ENCODE measurements around the gene TAX1BP3.

The TAX1BP3 gene

DNA sequence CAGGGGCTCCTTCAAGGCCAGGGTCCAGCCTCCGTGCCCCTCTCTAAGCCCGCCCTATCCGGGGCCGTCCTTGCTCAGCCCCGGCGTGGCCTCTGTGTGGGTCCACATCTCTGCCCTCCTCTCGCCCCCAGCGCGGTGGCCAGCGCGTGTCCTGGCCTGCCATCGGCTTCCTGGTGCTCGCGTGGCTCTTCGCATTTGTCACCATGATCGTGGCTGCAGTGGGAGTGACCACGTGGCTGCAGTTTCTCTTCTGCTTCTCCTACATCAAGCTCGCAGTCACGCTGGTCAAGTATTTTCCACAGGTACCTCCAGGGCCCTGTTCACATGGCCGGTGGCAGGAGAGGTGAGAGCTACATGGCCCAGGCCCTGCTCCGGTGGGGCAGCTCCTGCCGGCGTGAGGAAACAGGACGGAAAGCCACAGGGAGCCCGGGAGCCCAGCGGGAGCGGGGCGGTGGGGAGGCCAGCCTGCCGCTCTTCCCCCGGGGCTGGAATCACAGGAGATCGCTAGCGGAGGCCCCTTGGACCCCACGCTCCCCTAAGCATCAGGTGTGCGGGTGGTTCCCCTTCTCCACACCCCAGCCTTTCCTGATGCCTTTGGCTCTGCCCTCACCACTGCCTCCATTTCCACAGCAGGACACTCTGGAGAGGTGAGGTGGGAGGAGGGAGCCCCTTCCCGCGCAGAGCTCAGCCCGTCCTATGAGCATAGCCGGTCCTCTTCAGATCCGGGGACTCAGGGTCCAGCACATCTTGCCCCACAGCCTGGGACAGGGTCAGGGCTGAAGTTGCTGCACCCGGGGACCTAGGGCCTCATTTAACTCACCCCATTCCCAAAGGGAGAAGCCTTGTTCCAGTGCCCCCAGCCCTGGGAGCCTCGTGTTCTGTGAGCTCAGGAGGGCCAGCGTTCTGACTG is 10.2 kb downstream of the TAX1BP3 start:
- DNase-seq, result peak in 1 of 2 donors; percentile 72

DNA sequence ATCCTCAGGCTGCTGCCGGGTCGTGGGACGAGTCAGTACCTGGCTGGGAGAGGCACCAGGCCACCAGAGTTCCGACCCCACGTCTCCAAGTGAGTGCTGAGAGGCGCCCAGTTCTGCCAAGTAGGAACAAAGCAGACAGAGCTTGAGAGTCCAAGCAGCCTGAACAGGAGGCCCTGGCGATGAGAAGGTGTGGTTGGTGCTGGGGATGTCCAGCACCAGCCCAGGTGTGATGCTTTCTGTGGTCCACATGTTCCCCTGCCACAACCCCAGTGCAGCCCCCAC is 10.8 kb downstream of the TAX1BP3 start:
- DNase-seq, result no peak

DNA sequence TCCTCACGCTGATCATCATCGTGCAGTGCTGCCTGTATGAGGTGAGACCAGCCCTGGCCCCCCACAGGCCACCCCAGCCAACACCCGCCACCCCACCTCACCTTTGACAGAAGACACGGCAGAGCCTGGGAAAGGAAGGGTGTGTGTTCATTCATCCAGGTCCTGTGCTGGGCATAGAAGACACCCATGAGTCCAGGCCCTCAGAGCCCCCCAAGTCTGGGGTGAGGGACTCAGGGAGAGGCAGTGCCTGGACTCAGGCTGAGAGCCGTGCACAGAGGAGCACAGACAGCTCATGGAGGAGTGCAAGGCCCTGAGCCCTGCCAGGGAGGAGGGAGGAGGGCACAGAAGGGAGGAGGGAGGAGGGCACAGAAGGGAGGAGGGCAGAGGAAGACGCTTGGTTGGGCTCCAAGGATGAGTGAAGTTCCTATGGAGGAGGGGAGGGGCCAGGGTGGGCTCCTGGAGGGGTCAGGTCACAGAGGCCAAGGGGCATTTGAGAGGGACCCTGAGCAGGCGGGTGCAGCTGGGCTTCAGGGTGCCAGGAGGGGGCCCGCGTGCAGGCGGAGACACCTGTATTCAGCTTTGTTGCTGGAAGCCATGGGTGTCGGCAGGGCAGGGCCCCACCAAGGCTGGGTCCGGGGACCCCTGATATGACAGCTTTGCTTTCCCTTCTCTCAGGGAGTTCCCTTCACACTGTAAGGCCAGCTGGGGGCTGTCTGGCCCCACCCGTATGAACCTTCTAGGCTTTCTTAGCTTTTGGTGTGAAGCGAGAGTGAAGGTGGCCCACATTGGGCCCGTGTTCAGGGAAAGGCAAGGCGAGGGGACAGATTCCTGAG is 11.4 kb downstream of the TAX1BP3 start:
- DNase-seq, result no peak

DNA sequence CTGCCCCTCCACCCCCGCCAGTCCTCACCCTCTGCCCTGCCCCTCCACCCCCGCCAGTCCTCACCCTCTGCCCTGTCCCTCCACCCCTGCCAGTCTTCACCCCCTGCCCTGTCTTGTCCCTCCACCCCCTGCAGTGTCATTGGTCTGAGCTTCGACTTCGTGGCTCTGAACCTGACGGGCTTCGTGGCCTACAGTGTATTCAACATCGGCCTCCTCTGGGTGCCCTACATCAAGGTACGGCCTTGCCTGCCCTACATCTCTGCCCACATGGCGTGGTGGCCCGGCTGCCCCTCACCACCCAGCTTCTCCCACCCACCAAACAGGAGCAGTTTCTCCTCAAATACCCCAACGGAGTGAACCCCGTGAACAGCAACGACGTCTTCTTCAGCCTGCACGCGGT is 12.0 kb downstream of the TAX1BP3 start:
- DNase-seq, result no peak

DNA sequence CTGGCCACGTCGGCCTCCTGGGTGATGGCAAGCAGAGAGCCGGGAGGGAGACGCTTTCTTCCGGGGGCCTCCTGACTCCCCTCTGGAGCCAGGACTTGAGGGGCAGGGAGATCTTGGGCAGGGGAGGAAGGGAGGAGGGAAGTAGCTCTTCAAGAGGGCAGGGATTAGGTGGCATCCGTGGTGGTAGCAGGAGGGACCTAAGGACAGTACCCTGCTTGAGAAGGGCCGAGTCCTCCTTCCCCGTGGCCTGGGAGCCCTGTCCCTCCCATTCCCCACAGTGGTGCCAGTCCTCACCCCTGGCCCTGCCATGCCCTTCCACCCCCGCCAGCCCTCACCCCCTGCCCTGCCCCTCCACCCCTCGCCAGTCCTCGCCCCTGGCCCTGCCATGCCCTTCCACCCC is 12.6 kb downstream of the TAX1BP3 start:
- DNase-seq, result no peak

DNA sequence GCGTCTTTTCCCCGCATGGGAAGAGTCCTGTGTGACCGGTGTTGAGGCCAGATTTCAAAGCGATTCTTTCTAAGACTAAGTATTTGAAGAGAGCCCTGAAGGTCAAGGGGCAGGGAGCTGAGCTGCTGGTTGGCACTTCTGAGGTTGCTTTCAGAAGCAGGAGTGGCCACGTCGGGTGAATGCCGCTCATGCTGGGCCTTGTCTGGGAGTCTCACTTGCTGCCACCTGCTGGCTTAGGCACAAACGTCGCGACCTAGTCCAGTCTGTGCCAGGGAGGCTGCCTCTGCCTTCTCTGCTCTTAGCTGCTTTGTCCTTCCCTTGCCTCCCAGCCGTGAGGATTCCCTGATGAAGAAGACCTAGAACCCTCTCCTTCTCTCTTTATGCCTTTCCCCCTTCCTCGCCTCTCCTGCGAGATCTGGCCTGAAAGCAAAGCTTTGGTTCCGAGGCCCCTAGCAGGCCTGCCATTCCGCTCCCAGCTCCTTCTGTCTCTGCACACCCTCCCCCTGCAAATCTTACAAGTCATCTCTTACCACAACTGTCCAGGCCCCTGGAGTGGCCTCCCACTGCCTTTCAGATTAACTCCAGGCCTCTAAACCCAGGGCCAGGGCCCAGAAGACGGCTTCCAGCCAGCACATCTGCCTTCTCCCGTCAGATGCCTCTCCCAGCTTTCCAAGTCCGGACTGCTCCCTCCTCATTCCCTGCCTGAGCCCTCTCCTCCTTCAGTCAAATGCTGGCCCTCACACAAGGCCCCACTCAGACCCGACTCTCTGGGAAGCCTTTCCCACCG is 20.4 kb downstream of the TAX1BP3 start:
- DNase-seq, result peak; percentile 42 to 72

DNA sequence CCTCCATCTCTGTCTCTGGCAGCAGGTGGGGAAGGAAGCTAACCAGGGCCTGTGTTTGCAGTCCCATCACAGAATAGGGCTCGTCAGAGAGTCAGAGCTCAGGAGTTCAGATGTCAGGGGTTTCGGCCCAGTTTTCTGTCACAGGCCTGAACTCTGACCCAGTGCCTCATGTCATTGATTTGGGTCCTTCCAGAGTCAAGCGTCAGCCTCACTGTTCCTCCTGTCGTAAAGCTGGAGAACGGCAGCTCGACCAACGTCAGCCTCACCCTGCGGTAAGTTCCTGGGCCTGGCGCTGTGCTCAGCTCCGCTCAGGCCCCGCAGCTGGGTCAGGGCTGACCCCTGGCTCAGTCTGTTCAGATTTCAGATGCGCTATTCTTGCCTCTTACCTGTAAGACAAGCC is 21.1 kb downstream of the TAX1BP3 start:
- DNase-seq, result no peak

DNA sequence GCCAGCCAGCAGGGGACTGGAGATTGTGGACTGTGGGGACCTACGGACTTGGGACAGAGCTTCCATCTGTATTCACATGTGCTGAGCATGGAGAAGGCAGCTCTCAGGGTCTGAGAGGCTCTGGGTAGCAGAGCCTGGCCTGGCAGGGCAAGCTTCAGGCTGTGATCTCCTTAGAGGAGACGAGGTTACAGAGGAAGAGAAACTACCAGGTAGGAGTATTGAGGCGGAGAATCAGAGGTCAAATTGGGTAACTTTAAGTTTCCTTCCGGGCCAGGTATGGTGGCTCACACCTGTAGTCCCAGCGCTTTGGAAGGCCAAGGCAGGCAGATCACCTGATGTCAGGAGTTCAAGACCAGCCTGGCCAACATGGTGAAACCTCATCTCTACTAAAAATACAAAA is 23.1 kb downstream of the TAX1BP3 start:
- no peak for DNase-seq

DNA sequence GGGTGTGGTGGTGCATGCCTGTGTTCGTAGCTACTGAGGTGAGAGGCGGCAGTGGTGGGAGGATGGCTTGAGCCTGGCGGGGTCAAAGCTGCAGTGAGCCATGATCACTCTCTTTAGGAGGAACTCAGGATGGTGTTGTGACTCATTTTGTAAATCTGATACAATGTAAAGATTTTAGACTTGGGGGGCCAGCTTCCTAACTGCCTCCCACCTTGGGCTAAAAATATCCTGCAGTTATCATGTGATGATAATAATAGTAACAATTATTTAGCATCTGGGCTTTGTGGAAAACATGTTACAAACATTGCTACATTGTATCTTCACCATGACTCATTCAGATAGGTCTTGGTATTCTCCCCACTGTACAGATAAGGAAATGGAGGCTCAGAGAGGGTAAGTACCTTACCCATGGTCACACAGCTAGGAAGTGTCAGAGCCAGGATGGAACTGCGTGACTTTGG is 24.5 kb downstream of the TAX1BP3 start:
- DNase-seq, result peak; percentile 89 to 94

DNA sequence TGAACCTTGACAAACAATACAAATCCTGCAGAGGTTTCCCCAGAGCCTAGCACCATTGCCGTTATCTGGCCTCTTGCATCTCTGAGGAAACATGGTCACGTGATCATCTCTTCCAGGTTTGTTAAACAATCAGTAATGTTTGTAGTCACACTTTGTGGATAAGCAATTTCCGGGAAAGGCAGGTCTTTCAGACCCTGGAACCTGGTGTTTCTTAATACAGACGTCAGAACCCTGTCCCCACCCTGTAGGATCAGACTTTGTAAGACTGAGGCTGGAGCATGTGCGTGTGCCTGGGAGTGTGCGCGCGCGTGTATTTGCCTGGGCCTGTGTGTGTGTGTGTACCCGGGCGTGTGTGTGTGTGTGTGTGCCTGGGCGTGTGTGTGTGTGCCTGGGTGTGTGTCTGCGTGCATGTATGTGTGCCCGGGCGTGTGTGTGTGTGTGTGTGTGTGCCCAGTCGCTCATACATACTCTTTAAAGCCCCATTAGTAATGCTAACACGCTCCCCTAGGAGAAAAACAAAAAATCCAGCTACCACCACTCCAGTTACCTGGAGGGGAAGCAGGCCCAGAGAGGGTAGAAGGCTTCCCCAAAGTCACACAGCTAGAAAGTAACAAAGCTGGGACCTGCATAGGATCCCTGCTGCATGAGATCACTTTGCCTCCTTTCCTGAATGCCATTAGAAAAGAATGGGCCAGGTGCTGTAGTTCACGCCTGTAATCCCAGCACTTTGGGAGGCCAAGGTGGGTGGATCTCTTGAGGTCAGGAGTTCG is 26.5 kb downstream of the TAX1BP3 start:
- DNase-seq, result peak in 1 of 2 donors; percentile 40

DNA sequence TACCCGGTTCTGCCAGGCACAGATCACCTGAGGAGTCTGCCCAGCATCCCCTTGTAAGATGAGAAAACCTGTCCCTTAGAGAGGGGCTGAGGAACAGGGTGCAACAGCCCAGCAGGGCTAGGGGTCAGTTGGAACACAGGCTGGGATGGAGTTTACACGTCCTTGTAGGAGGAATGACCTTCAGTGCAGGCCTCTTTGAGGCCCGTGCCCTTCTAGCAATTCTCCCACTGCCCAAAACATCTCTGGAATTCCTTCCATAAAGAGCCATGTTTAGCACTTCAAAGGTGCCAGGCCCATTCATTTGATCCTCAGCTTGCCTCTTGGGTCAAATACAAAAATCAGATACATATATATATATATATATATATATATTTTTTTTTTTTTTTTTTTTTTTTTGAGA is 27.4 kb downstream of the TAX1BP3 start:
- DNase-seq, result no peak

DNA sequence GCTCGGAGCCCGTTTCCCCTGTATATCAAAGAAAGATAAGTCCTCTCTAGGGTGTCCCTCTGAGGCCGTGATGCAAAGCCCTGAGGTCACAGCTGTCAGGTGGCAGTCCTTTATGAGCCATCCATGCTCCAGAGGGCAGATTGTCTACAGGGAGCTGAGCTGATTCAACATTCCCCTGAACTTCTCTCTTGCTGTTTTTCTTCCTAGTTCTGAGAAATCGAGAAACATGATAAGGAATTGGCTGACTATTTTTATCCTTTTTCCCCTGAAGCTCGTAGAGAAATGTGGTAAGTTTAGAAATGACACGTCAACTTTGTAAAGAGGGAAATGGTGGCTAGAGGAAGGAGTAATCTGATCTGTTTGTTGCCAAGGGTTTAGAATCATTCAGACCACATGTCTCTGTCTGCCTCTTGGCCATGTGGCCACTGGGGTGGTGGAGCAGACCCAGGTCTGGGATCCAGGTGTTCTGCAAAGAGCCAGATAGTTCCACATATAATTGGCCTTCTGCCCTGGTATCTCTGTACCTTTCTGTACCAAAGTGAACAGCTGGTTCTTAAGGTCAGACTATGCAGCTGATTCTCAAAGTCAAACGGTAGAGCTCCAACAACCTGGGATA is 28.3 kb downstream of the TAX1BP3 start:
- peak; percentile 94 to 95 for DNase-seq

DNA sequence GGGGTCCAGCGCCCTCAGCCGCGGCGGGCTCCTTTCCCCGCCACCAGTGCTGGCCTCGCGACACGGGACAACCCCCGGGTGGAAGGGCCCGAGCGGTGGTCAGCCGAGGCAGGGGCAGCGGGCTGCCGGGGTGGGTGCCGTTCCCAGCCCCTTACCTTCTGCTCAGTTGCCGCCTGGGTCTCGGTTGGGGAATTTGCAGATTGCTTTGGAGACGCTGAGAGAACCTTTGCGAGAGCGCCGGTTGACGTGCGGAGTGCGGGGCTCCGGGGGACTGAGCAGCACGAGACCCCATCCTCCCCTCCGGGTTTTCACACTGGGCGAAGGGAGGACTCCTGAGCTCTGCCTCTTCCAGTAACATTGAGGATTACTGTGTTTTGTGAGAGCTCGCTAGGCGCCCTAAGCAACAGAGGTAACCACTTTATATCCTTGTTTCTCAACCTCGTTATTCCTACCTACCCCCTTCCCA is 31.4 kb downstream of the TAX1BP3 start:
- DNase-seq, result peak in 1 of 2 donors; percentile 21

DNA sequence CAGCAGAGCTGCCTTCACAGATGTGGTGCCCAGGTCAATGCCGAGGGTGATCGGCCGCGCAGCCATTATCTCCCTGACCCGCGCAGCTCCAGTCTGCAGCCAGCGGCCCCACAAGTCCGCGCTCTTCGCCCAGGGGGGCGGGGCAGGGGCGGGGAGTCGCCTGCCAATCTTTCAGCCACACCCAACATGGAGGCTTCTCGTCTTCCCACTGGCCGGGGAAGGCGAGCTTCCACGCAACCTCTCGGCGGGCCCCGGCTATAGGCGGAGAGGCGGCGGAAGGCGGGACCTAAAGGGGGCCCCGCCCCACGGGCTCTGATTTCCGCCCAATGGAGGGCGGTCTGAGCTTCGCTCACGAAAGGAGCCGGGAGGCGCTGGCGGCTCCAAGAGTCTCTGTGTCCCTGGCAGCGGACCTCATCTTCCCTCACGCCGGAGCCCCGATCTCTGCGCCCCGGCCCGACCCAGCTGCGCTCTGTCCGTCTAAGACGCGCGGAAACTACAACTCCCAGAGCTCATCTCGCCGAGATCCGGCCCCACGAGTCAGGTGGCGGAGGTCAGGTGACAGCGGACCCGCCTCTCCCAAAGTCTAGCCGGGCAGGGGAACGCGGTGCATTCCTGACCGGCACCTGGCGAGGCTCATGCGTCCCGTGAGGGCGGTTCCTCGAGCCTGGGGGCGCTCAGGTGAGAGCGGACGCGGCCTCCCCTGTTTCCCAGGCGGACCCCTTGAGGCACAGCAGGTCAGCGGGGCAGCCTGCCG is 32.0 kb downstream of the TAX1BP3 start, which contains the start of the genes CTNS and SHPK:
Gene CTNS, plus strand, starts transcription at position 607 of the 754 bp plus-strand sequence. CDS start 3,447 bp downstream, outside the sequence.
Gene SHPK, minus strand, starts transcription at position 97 of the 754 bp plus-strand sequence. Its CDS starts 31 bp downstream, at position 66.
- peak; percentile 98 to 99 for DNase-seq

DNA sequence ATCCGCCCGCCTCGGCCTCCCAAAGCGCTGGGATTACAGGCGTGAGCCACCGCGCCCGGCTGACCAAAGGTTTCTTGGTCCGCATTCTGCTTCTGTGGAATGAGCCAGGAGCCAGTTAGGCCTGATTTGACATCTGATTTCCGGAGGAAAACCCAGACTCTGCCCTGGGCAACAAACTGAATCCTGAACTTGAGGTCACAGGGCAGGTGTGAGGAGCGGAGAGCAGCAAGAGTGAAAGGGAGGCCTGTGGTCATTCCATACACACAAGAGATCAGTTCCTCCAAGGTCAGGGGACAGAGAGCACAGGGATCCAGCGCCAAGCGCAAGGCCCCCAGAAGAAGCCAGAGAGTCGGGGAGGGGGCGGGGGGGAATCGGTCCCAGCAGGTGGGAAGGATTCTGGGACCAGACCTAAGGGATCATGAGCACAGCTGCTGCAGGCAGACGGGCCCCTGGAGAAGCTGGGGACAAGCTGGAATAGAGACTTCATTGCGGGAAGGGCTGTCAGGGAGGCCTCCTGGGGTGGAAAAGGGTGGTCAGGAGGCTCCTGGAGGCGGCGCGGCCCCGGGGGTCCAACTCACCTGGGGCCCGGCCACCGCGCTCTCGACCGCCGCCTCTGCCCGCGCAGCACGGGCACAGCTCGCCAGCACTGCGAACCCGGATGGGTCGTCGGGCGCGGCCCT is 32.8 kb downstream of the TAX1BP3 start:
- peak in 1 of 2 donors; percentile 25 for DNase-seq

DNA sequence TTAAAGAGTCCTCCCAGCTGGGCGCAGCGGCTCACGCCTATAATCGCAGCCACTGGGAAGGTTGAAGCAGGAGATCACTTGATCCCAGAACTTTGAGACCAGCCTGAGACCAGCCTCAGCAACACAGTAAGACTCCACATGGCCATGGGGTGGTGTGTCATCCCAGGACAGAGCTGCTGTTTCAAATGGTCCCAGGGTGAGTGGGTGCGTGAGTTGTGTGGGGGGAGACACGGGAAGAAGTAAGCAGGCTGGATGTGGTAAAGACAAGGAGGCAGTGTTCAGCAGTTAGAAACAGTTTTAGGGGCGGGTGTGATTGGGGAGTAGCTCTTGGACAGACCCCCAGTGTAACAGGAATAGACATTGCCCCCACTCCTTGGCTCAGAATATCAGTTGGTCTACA is 36.1 kb downstream of the TAX1BP3 start:
- peak; percentile 54 to 82 for DNase-seq

DNA sequence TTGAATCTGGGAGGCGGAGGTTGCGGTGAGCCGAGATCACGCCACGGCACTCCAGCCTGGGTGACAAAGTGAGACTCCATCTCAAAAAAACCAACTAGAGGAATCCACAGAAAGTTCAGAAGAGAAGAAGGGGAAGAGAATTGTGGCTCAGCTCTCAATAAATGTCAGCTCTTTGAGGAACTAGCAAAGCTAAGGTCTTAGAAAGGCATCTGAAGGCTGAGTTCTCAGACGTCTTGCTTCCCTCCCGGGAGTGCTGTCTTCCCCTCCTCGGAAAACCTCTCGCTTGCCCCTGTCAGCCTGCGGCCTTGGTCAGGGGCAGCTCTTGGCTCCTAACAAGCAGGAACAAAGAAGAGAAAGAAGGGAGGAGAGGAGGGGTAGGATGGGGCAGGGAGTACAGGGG is 37.6 kb downstream of the TAX1BP3 start:
- peak; percentile 50 to 54 for DNase-seq

DNA sequence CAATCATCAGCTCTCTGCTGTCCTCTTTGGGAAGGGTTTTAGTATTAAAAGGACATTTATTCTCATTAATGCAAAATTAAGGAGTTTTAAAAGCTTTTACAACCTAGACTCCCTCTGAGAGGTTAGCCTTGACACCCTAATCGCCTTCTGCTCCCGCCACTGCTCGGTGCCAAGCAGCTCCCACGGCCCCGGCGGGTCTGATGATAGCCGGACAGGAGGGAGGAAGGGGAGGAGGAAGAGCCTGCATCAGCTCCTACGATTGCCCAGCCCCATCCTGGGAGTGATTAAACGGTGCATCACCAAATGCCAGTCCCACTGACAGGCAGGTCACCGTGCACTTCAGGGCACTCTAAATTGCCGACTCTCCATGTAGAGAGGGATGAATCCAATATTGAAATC is 40.6 kb downstream of the TAX1BP3 start:
- no peak for DNase-seq

DNA sequence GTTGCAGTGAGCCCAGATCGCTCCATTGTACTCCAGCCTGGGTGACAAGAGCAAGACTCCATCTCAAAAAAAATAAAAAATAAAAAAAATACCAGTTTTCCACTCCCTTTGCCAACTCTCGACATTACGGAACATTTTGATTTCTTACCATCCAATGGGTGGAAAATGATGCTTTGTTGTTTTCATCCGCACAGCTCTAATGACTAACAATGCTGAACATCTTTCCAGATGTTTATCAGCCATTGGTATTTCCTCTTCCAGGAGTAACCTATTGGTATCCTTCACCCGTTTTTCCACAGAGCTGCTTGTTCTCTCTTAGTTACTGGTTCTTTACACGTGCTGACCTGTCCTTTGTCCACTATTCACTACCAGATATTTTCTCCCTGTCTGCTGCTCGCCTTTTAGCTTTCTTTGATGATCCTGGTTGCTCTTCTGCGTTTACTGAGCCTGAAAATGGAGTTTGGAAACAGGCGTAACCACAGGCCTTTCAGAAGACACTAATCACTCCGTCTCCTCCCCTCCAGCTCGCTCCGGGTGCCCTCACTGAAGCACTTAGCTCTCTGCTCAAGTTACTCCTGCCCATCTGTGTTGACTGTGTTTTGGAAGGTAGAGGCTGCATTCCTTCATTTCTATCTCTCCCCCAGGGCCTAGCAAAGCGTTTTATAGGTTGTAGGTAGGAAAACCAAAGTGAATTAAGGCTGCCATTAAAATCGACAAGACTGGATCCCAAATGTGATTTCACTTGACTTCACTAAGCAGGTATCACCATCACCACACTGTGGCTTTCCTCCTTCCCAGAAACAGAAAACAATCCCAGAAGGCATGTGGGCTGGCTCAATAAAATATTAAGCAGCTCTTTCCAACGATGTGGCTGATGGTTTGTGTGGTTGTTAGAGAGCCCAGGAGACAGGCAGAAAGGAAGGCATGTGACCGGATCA is 41.3 kb downstream of the TAX1BP3 start:
- no peak for DNase-seq
